Osteocyte (in vitro differentiated cells): ENCODE data around the gene ATF6B. TPM values are rescaled to one million over a fixed set of nuclear protein-coding genes. Genes with fewer than 3 reads are reported as not detected.

Experiments used
- DNase-seq: peaks from one replicate; pipeline ENCODE4 v3.0.0; 2021; ENCODE audit warnings: mixed read lengths; ENCODE audit not compliant: unreplicated experiment; ENCODE audit errors: extremely low spot score
- H3K27ac Mint-ChIP-seq: one replicate; pipeline ENCODE4 v1.8.0; 2021; ENCODE audit warnings: mild to moderate bottlenecking, mixed read lengths; ENCODE audit not compliant: unreplicated experiment
- H3K27me3 Mint-ChIP-seq: one replicate; pipeline ENCODE4 v1.8.0; 2021; ENCODE audit warnings: mixed read lengths; ENCODE audit not compliant: unreplicated experiment
- H3K36me3 Mint-ChIP-seq: one replicate; pipeline ENCODE4 v1.8.0; 2021; ENCODE audit warnings: mixed read lengths; ENCODE audit not compliant: unreplicated experiment
- H3K4me1 Mint-ChIP-seq: one replicate; pipeline ENCODE4 v1.8.0; 2021; ENCODE audit warnings: mixed read lengths; ENCODE audit not compliant: unreplicated experiment
- H3K4me3 Mint-ChIP-seq: one replicate; pipeline ENCODE4 v1.8.0; 2021; ENCODE audit warnings: mild to moderate bottlenecking, moderate library complexity, mixed read lengths; ENCODE audit not compliant: unreplicated experiment
- H3K9me3 Mint-ChIP-seq: one replicate; pipeline ENCODE4 v1.8.0; 2021; ENCODE audit warnings: mixed read lengths; ENCODE audit not compliant: unreplicated experiment
- CTCF ChIP-seq: fragments of 200-600 bp; sonication (generic); IDR thresholded peaks from 2 replicates; pipeline ENCODE4 v1.5.0; 2021; ENCODE audit warnings: antibody characterized with exemption, mild to moderate bottlenecking, moderate library complexity
- total RNA-seq: library from RNA; stranded (reverse); gene quantifications from 2 replicates; pipeline ENCODE4 v1.2.1, GENCODE V29; 2021

The ATF6B gene
- total RNA-seq, 1 donor from 2014 or later, result 109 TPM

- Mint-ChIP-seq H3K36me3 (peaks cover 14% of the 10 kb centered on the region), H3K9me3 (no peaks in the 10 kb centered on the region), H3K4me3 (peak overlapping the region; percentile 99), H3K4me1 (peaks cover 38% of the 10 kb centered on the region), H3K27me3 (no peaks in the 10 kb centered on the region), H3K27ac (peak overlapping the region; percentile 100)
- no peak for TF ChIP-seq CTCF
- DNase-seq, result no peak
Observed at GRCh38 chr6:32127409-32127716, 683 bp downstream of the ATF6B start.

GRCh38 chr6:32126880-32127279 is 1.2 kb downstream of the ATF6B start:
- no peak for DNase-seq
- peaks cover 38% of the 10 kb centered on the region for H3K4me1 Mint-ChIP-seq
- H3K9me3 Mint-ChIP-seq, result no peaks in the 10 kb centered on the region
- no peak for TF ChIP-seq CTCF
- H3K27me3 Mint-ChIP-seq, result no peaks in the 10 kb centered on the region
- peak overlapping the region; percentile 100 for H3K27ac Mint-ChIP-seq
- peaks cover 19% of the 10 kb centered on the region for H3K36me3 Mint-ChIP-seq
- peak overlapping the region; percentile 99 for H3K4me3 Mint-ChIP-seq

- Mint-ChIP-seq H3K27ac (no peak overlapping the region), H3K4me3 (no peak overlapping the region), H3K4me1 (peaks cover 34% of the 10 kb centered on the region), H3K9me3 (no peaks in the 10 kb centered on the region), H3K27me3 (no peaks in the 10 kb centered on the region), H3K36me3 (peaks cover 29% of the 10 kb centered on the region)
- no peak for TF ChIP-seq CTCF
- no peak for DNase-seq
Observed at GRCh38 chr6:32123681-32124080, 4.4 kb downstream of the ATF6B start.

GRCh38 chr6:32120573-32121059 is 7.4 kb downstream of the ATF6B start:
- H3K9me3 Mint-ChIP-seq, result no peaks in the 10 kb centered on the region

More at GRCh38 chr6:32120573-32121059, 7.4 kb downstream of the ATF6B start:
- H3K4me1 Mint-ChIP-seq, result peaks cover 25% of the 10 kb centered on the region
- peaks cover 27% of the 10 kb centered on the region for H3K36me3 Mint-ChIP-seq
- H3K27me3 Mint-ChIP-seq, result no peaks in the 10 kb centered on the region
- no peak for DNase-seq
- TF ChIP-seq CTCF, result no peak
- H3K27ac Mint-ChIP-seq, result no peak overlapping the region
- no peak overlapping the region for H3K4me3 Mint-ChIP-seq
